ENCODE measurements around the gene DCBLD2. TPM values are rescaled to one million over a fixed set of nuclear protein-coding genes. Genes with fewer than 3 reads are reported as not detected.
"Not testable (repeated sequence)": the region's sequence is repeated elsewhere in the genome, so short reads cannot be mapped to it uniquely, and the experiment has no call there.

The DCBLD2 gene
- total RNA-seq, 1 donor from 2014 or later = 19.4 TPM

DNA sequence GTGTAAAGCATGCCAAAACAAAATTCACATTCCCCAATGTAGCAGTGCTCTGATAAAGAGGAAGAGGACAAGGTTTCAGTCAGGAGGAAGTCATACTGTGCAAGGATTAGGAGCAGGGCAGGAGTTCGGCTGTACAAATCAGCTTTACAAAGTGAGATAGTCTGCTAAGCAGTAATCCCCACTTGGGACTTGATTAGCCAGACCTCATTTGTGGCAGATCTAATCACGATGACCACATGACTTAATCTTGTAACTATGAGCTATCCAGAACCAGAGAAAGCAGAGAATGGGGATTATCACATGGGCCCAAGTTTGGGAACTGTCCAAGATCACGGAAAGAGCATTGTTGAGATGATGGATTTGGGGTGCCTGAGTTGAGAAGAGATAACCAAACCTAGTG is 7.8 kb downstream of the DCBLD2 start:
- DNase-seq (ENCODE audit: low read depth in 2 of 2) = no peak

GRCh38 chr3:98892263-98892662 is 9.2 kb downstream of the DCBLD2 start:
- no peak for DNase-seq (ENCODE audit: low read depth in 2 of 2)

- peak; percentile 38 to 47 for DNase-seq (ENCODE audit: low read depth in 2 of 2)
These were observed 10.3 kb downstream of the DCBLD2 start for GRCh38 chr3:98890965-98891910.

GRCh38 chr3:98890181-98890835 is 11.2 kb downstream of the DCBLD2 start:
- no peak for DNase-seq (ENCODE audit: low read depth in 2 of 2)

DNA sequence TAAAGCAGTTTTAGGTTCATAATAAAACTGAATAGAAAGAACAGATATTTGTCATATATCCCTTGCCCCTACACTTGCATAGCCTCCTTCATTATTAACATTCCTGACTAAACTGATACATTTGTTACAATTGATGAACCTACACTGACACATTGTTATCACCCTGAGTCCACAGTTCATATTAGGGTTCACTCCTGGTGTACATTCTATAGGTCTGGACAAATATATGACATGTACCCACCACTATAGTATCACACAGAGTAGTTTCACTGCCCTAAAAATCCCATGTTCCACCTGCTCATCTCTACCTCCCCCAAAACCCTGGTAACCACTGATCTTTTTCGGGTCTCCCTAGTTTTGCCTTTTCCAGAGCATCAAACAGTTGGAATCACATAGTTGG is 13.8 kb downstream of the DCBLD2 start:
- DNase-seq (ENCODE audit: low read depth in 2 of 2) = no peak

- peak in 1 of 2 donors; percentile 51 for DNase-seq (ENCODE audit: low read depth in 2 of 2)
These were observed 15.0 kb downstream of the DCBLD2 start for GRCh38 chr3:98886525-98886924.

GRCh38 chr3:98885851-98886250 is 15.6 kb downstream of the DCBLD2 start:
- no peak for DNase-seq (ENCODE audit: low read depth in 2 of 2)

- no peak for DNase-seq (ENCODE audit: low read depth in 2 of 2)
These were observed 16.7 kb downstream of the DCBLD2 start for GRCh38 chr3:98884675-98885371.

GRCh38 chr3:98882614-98883333 is 18.7 kb downstream of the DCBLD2 start:
- DNase-seq (ENCODE audit: low read depth in 2 of 2) = not testable (repeated sequence)

DNA sequence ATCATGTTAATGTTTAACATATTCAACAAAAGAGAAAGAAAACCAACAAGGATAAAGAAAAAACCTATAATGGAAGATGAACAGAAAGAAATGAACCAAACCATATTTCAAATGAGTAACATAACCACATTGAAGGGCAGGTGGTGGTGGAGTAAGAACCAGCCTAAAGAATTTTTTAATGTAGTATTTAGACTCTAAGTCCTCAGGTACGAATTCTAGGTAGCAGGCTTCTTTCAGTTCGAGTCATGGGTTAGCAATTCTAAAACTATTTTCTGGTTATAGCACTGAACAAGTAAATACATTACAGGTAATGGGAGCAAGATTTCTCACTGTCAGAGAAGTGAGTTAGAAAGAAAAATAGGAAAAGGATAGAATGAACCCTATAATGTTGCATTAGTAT is 24.4 kb downstream of the DCBLD2 start:
- DNase-seq (ENCODE audit: low read depth in 2 of 2) = no peak

DNA sequence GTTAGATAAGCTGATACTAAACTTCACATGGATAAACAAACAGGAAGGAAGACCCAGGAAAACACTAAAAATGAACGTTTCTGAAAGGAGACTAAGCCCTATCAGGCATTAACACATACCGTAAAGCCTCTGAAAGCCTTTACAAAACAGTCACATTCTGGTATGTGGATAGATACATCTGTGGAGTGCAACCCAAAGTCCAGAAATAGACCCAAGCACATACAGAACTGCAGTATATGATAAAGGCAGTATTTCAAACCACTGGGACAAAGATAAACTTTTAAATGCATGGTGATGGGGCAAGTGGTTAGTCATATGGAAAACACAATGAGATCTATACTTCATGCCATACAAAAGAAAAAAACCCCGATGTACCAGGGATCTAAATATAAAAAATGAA is 26.0 kb downstream of the DCBLD2 start:
- DNase-seq (ENCODE audit: low read depth in 2 of 2) = no peak

- no peak for DNase-seq (ENCODE audit: low read depth in 2 of 2)
These were observed 26.8 kb downstream of the DCBLD2 start for GRCh38 chr3:98874602-98875249.

DNA sequence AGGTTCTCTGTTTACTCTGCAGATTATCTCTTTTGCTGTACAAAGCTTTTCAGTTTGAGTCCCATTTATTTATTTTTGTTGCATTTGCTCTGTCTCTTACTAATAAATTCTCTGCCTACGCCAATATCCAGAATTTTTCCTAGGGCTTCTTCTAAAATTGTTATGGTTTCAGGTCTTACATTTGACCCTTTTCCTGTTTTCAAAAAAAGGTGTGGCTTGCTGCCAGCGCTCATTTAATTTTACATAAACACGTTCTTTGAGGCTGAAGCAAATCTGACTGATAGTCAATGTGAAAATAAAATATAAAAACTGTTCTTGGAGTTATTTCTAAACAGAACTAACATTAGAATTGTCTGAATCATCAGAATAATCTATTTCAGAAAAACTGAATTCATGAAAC is 32.1 kb downstream of the DCBLD2 start:
- peak; percentile 35 to 61 for DNase-seq (ENCODE audit: low read depth in 2 of 2)

- not testable (repeated sequence) for DNase-seq (ENCODE audit: low read depth in 2 of 2)
These were observed 43.5 kb downstream of the DCBLD2 start for GRCh38 chr3:98857971-98858370.

- not testable (repeated sequence) for DNase-seq (ENCODE audit: low read depth in 2 of 2)
These were observed 44.2 kb downstream of the DCBLD2 start for GRCh38 chr3:98857258-98857657.

- DNase-seq (ENCODE audit: low read depth in 2 of 2) = no peak
These were observed 44.8 kb downstream of the DCBLD2 start for GRCh38 chr3:98856724-98857123.

- DNase-seq (ENCODE audit: low read depth in 2 of 2) = peak in 1 of 2 donors; percentile 84
These were observed 45.6 kb downstream of the DCBLD2 start for GRCh38 chr3:98855806-98856400.

DNA sequence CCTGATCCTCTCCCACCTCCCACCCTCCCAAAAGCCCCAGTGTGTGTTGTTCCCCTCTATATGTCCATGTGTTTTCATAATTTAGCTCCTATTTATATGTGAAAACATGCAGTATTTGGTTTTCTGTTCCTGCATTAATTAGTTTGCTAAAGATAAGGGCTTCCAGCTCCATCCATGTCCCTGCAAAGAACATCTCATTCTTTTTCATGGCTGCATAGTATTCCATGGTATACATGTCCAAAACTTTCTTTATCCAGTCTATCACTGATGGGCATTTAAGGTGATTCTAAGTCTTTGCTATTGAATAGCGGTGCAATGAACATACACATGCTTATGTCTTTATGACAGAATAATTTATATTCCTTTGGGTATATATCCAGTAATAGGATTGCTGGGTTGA is 53.4 kb downstream of the DCBLD2 start:
- DNase-seq (ENCODE audit: low read depth in 2 of 2) = no peak

DNA sequence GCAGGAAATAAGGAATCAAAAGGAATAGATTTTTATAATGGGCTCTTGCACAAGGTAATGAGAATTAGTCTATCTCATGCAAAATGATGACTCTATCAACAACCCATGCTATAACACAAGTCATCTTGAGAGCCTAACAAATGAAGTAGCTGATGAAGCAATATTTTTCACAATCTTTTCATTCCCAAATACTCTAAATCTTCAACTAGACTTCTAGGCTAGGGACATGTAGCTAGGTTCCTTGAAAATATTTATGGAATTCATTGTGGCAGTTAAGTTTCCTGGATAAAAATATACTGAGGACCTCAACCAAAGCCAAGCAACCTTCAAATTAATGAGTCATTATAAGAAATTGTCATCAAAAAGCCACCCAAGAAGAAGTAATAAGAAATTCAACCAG is 55.4 kb downstream of the DCBLD2 start:
- no peak for DNase-seq (ENCODE audit: low read depth in 2 of 2)

DNA sequence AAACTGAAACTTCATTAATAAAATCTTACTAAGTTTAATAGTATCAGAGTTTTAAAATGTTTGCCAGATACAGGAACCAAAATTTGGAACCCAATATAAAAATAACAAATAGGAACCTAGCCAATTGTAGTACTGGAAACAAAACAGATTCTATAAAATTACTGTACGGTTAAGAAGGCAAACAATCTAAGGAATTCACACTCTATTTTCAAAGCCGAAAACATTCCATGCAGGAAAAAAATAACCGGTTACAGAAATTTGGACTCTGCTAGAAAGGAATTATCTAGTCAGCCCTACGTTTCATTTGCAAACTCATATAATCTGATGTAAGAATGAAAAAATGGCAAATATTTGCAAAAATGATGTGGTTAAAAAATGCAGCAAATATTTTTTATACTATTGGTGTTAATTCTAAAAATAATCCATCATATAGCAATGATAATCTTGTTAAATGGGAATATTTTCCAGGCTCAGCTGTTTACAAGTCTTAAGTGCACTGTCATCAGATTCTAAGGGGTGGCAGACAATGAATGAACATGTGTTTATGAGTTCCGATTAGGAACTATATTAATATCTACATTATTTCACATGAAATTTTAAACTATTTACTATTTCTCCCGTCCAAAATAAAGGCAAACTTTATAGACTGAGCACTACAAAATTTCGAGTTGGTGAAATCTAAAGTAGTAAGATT is 58.1 kb downstream of the DCBLD2 start:
- DNase-seq (ENCODE audit: low read depth in 2 of 2) = no peak
